ENCODE data around the gene APBA1. TPM values are rescaled to one million over a fixed set of nuclear protein-coding genes. Genes with fewer than 3 reads are reported as not detected.

APBA1 gene
- 12.8 and 14.9 TPM in 2 replicates for total RNA-seq

- intact Hi-C loops (cut with micrococcal nuclease) = loop anchor here (1.0 to 10.0 kb wide), 3 partner anchors 88 to 247 kb away; partner anchors contain the start of gene PTAR1
These were observed at the start of gene APBA1 for GRCh38 chr9:69671879-69672595. Gene APBA1, minus strand, starts transcription at chr9:69672371.

- intact Hi-C loops (cut with micrococcal nuclease) = no loop called here
These were observed 47.8 kb upstream of the APBA1 start for GRCh38 chr9:69719983-69720382.

- intact Hi-C loops (cut with micrococcal nuclease) = no loop called here
These were observed 47.2 kb upstream of the APBA1 start for GRCh38 chr9:69719367-69719766.

- intact Hi-C loops (cut with micrococcal nuclease) = no loop called here
These were observed 46.0 kb upstream of the APBA1 start for GRCh38 chr9:69718218-69718617.

GRCh38 chr9:69715825-69716224, 43.7 kb upstream of the APBA1 start:
- intact Hi-C loops (cut with micrococcal nuclease) = no loop called here

- intact Hi-C loops (cut with micrococcal nuclease) = no loop called here
These were observed 42.9 kb upstream of the APBA1 start for GRCh38 chr9:69715096-69715495.

GRCh38 chr9:69697475-69697874, 25.3 kb upstream of the APBA1 start:
- intact Hi-C loops (cut with micrococcal nuclease) = no loop called here

- intact Hi-C loops (cut with micrococcal nuclease) = no loop called here
These were observed 24.6 kb upstream of the APBA1 start for GRCh38 chr9:69696802-69697201.

- intact Hi-C loops (cut with micrococcal nuclease) = no loop called here
These were observed 17.9 kb upstream of the APBA1 start for GRCh38 chr9:69689991-69690538.

GRCh38 chr9:69683927-69684326, 11.8 kb upstream of the APBA1 start:
- intact Hi-C loops (cut with micrococcal nuclease) = no loop called here

GRCh38 chr9:69678843-69679538, 6.8 kb upstream of the APBA1 start:
- intact Hi-C loops (cut with micrococcal nuclease) = loop anchor here (10.0 kb wide), 1 partner anchor 254 kb away; no protein-coding TSS in a partner anchor

GRCh38 chr9:69677931-69678330, 5.8 kb upstream of the APBA1 start:
- intact Hi-C loops (cut with micrococcal nuclease) = loop anchor here (10.0 kb wide), 1 partner anchor 253 kb away; no protein-coding TSS in a partner anchor

- intact Hi-C loops (cut with micrococcal nuclease) = loop anchor here (10.0 kb wide), 1 partner anchor 251 kb away; no protein-coding TSS in a partner anchor
These were observed 3.4 kb upstream of the APBA1 start for GRCh38 chr9:69675563-69675962.

- intact Hi-C loops (cut with micrococcal nuclease) = loop anchor here (10.0 kb wide), 1 partner anchor 250 kb away; no protein-coding TSS in a partner anchor
These were observed 2.7 kb upstream of the APBA1 start for GRCh38 chr9:69674716-69675438.

GRCh38 chr9:69674112-69674685, 2.0 kb upstream of the APBA1 start:
- intact Hi-C loops (cut with micrococcal nuclease) = loop anchor here (10.0 kb wide), 1 partner anchor 249 kb away; no protein-coding TSS in a partner anchor

- intact Hi-C loops (cut with micrococcal nuclease) = loop anchor here (1.0 to 10.0 kb wide), 4 partner anchors 136 to 248 kb away; no protein-coding TSS in a partner anchor
These were observed 1.1 kb upstream of the APBA1 start for GRCh38 chr9:69673311-69673640.

- intact Hi-C loops (cut with micrococcal nuclease) = loop anchor here (1.0 to 10.0 kb wide), 5 partner anchors 88 to 248 kb away; partner anchors contain the start of gene PTAR1
These were observed 582 bp upstream of the APBA1 start for GRCh38 chr9:69672596-69673310.

GRCh38 chr9:69671311-69671878, 776 bp downstream of the APBA1 start:
- intact Hi-C loops (cut with micrococcal nuclease) = loop anchor here (10.0 kb wide), 1 partner anchor 247 kb away; no protein-coding TSS in a partner anchor

- intact Hi-C loops (cut with micrococcal nuclease) = no loop called here
These were observed 4.9 kb downstream of the APBA1 start for GRCh38 chr9:69667306-69667705.

GRCh38 chr9:69660304-69660703, 11.9 kb downstream of the APBA1 start:
- intact Hi-C loops (cut with micrococcal nuclease) = no loop called here

All from T-helper 1 cell treated with Interleukin-12 subunit alpha and Interleukin-12 subunit beta and Interleukin-4 antibody, amounts not matched to agents 30 ng/mL and 1 ng/mL, for 36 hours (primary cell).